ENCODE measurements around the gene GABRB1.

Gene GABRB1

GRCh38 chr4:47120783-47121182 lies 89.4 kb downstream of the GABRB1 start:
- no peak for DNase-seq

GRCh38 chr4:47122592-47123291 lies 91.4 kb downstream of the GABRB1 start:
- peak in 3 of 6 experiments; percentile 0 to 13 (median 1) for DNase-seq

- no peak for DNase-seq
Measured at GRCh38 chr4:47128991-47129390, 97.6 kb downstream of the GABRB1 start.

GRCh38 chr4:47135210-47135609 lies 103.8 kb downstream of the GABRB1 start:
- no peak for DNase-seq

GRCh38 chr4:47143261-47143660 lies 111.9 kb downstream of the GABRB1 start:
- DNase-seq, result no peak

- no peak for DNase-seq
Measured at GRCh38 chr4:47145630-47146029, 114.3 kb downstream of the GABRB1 start.

- DNase-seq, result no peak
Measured at GRCh38 chr4:47154816-47155370, 123.5 kb downstream of the GABRB1 start.

- no peak for DNase-seq
Measured at GRCh38 chr4:47155919-47156318, 124.6 kb downstream of the GABRB1 start.

- DNase-seq, result no peak
Measured at GRCh38 chr4:47160095-47160494, 128.7 kb downstream of the GABRB1 start.

- no peak for DNase-seq
Measured at GRCh38 chr4:47167081-47168035, 136.0 kb downstream of the GABRB1 start.

GRCh38 chr4:47184083-47184482 lies 152.7 kb downstream of the GABRB1 start:
- no peak for DNase-seq

- DNase-seq, result no peak
Measured at GRCh38 chr4:47185761-47186160, 154.4 kb downstream of the GABRB1 start.

GRCh38 chr4:47187608-47188007 lies 156.2 kb downstream of the GABRB1 start:
- no peak for DNase-seq

- DNase-seq, result no peak
Measured at GRCh38 chr4:47193179-47193578, 161.8 kb downstream of the GABRB1 start.

- DNase-seq, result no peak
Measured at GRCh38 chr4:47194036-47194737, 162.8 kb downstream of the GABRB1 start.

- DNase-seq, result no peak
Measured at GRCh38 chr4:47195706-47196105, 164.3 kb downstream of the GABRB1 start.

GRCh38 chr4:47198791-47199190 lies 167.4 kb downstream of the GABRB1 start:
- DNase-seq, result no peak

GRCh38 chr4:47203593-47203992 lies 172.2 kb downstream of the GABRB1 start:
- no peak for DNase-seq

GRCh38 chr4:47207555-47207954 lies 176.2 kb downstream of the GABRB1 start:
- no peak for DNase-seq

GRCh38 chr4:47209833-47210232 lies 178.5 kb downstream of the GABRB1 start:
- DNase-seq, result no peak

- DNase-seq, result no peak
Measured at GRCh38 chr4:47210828-47211227, 179.5 kb downstream of the GABRB1 start.

GRCh38 chr4:47213106-47213505 lies 181.7 kb downstream of the GABRB1 start:
- DNase-seq, result no peak

- no peak for DNase-seq
Measured at GRCh38 chr4:47213539-47213938, 182.2 kb downstream of the GABRB1 start.

All from stimulated activated naive CD4-positive, alpha-beta T cell (primary cell).